DND-41 (cell line): ENCODE data around the gene MEPCE.

Experiments used
- ATAC-seq: fragments of 200-7000 bp; cut with Tn5 transposase; 3 replicates; pipeline ENCODE4 v1.9.1; 2021; ENCODE audit warnings: low read depth; ENCODE audit not compliant: insufficient read depth
- DNase-seq: peaks from one replicate; pipeline ENCODE4 v3.0.0-alpha.2; 2020
- H2AFZ ChIP-seq: 2 replicates; pipeline ENCODE4 v1.6.0; 2012; ENCODE audit warnings: low read depth, low read length
- H3K27ac ChIP-seq: 2 replicates; pipeline ENCODE4 v1.5.1; 2012; ENCODE audit warnings: low read length, inconsistent platforms
- H3K27me3 ChIP-seq: fragments of 200-600 bp; sonication (generic); 2 replicates; pipeline ENCODE4 v1.6.0; 2012; ENCODE audit warnings: low read length, mild to moderate bottlenecking, inconsistent platforms; ENCODE audit not compliant: insufficient read depth, poor library complexity
- H3K36me3 ChIP-seq: 2 replicates; pipeline ENCODE4 v1.5.1; 2012; ENCODE audit warnings: low read length, inconsistent platforms; ENCODE audit not compliant: insufficient read depth
- H3K4me1 ChIP-seq: 2 replicates; pipeline ENCODE4 v1.5.1; 2012; ENCODE audit warnings: mild to moderate bottlenecking, low read length; ENCODE audit not compliant: insufficient read depth
- H3K4me2 ChIP-seq: 2 replicates; pipeline ENCODE4 v1.6.0; 2012; ENCODE audit warnings: mild to moderate bottlenecking, moderate library complexity, low read length, inconsistent platforms; ENCODE audit not compliant: insufficient read depth
- H3K4me3 ChIP-seq, 2 experiments: fragments of 200-600 bp in 1 of 2; shearing (Covaris generic) in 1 of 2; 2 replicates each; pipeline ENCODE4 v1.5.1; 2012 to 2016; ENCODE audit warnings: inconsistent platforms in 2 of 2, low read length in 2 of 2, mild to moderate bottlenecking in 2 of 2, low read depth in 1 of 2, moderate library complexity in 1 of 2
- H3K79me2 ChIP-seq: 2 replicates; pipeline ENCODE4 v1.6.0; 2012; ENCODE audit warnings: low read length, inconsistent platforms; ENCODE audit not compliant: insufficient read depth
- H3K9ac ChIP-seq: 2 replicates; pipeline ENCODE4 v1.6.0; 2012; ENCODE audit warnings: low read depth, mild to moderate bottlenecking, inconsistent platforms, low read length, moderate library complexity
- H3K9me3 ChIP-seq: 2 replicates; pipeline ENCODE4 v1.5.1; 2012; ENCODE audit warnings: low read length, moderate library complexity, mild to moderate bottlenecking, inconsistent platforms; ENCODE audit not compliant: insufficient read depth, severe bottlenecking
- H4K20me1 ChIP-seq: 2 replicates; pipeline ENCODE4 v1.6.0; 2012; ENCODE audit warnings: low read length; ENCODE audit not compliant: insufficient read depth
- EZH2 ChIP-seq: IDR thresholded peaks from 3 replicates; pipeline ENCODE4 v1.6.1; 2012; ENCODE audit warnings: borderline replicate concordance, low read depth, mild to moderate bottlenecking, moderate library complexity, low read length, inconsistent platforms; ENCODE audit not compliant: severe bottlenecking
- TF ChIP-seq, protein P1 (sequence below): IDR thresholded peaks from 2 replicates; pipeline ENCODE4 v1.5.1; 2012; ENCODE audit warnings: borderline replicate concordance, low read length, moderate library complexity, mild to moderate bottlenecking; ENCODE audit not compliant: poor library complexity, severe bottlenecking; ENCODE audit errors: extremely low read depth

The MEPCE gene

DNA sequence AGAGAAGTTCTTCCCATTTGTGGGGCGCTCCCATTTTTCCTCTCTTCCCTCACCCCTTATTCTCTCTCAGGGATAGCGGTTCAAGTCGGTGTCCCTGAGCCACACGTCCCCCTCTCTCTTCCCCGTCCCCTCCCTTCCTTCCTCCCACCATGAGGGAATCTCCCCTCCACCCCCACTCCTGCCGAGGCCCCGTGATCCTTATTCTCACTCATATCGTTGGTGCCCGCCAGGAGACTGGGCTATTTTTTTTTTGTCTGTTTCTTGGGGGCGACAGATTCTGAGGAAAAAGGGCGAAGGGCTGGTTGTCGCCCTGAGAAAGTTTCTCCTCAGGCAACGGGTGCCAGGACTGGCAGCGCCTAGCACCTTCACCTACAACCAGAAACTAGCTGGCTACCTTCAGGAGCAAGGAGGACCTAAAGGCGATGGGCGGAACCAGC lies 1.9 kb upstream of the MEPCE start:
- ATAC-seq = no peak
- peak overlapping the region in 1 of 2 experiments; percentile 71; a peak in 2 of 4 replicates for H3K4me3 ChIP-seq
- H3K27me3 ChIP-seq = no peaks in the 10 kb centered on the region
- H3K9me3 ChIP-seq = no peaks in the 10 kb centered on the region
- H3K9ac ChIP-seq = no peak overlapping the region
- peak overlapping the region; percentile 87 for H3K4me2 ChIP-seq
- H2AFZ ChIP-seq = peak overlapping the region; percentile 80
- DNase-seq = no peak
- no peak for TF ChIP-seq EZH2
- TF ChIP-seq, protein P1, sequence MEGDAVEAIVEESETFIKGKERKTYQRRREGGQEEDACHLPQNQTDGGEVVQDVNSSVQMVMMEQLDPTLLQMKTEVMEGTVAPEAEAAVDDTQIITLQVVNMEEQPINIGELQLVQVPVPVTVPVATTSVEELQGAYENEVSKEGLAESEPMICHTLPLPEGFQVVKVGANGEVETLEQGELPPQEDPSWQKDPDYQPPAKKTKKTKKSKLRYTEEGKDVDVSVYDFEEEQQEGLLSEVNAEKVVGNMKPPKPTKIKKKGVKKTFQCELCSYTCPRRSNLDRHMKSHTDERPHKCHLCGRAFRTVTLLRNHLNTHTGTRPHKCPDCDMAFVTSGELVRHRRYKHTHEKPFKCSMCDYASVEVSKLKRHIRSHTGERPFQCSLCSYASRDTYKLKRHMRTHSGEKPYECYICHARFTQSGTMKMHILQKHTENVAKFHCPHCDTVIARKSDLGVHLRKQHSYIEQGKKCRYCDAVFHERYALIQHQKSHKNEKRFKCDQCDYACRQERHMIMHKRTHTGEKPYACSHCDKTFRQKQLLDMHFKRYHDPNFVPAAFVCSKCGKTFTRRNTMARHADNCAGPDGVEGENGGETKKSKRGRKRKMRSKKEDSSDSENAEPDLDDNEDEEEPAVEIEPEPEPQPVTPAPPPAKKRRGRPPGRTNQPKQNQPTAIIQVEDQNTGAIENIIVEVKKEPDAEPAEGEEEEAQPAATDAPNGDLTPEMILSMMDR = no peak
- H3K79me2 ChIP-seq = peaks cover 31% of the 10 kb centered on the region
- H3K27ac ChIP-seq = peak overlapping the region; percentile 99
- H3K36me3 ChIP-seq = peaks cover 25% of the 10 kb centered on the region
- peaks cover 25% of the 10 kb centered on the region for H4K20me1 ChIP-seq
- peaks cover 32% of the 10 kb centered on the region for H3K4me1 ChIP-seq

DNA sequence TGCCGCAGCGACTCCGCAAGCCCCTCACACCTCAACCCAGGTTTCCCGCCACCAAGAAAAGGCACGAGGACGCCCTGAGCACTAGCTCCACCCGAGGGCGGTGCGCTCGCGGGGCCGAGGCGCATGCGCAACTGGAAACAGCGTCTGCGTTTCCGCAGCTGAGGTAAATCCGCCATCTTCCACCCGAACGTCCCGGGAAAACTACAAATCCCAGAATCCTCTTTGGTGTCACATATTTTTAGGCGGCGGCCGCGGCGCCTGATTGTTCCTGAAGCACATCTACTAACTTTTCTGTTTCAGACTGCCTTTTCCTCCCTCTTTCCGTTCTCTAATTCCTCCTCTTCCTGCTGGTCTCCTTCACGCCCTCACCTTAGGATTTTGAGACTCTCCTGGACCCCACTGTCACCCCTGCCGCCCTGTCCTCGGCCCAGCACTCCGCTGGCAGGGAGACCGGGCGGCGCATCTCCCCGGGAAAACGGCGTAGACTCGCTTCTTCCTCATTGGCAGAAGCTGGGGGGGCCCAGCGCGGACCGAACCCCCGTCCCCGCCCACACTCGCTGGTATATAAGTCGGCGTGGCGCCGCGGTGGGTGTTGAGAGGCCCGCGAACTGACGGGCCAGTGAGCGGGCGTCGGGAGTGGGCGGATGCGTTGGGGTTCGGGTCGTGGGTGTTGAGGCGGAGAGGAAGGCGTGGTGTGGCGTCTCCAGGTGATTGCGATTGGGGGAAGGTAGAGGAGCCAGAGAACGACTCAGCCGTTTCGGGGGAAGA lies 1.2 kb upstream of the MEPCE start, which contains the start of gene ZCWPW1:
ZCWPW1 (minus strand) TSS at position 505 of the 768 bp plus-strand sequence. CDS start 8,054 bp downstream, outside the sequence.
- Histone ChIP-seq H3K4me1 (peaks cover 38% of the 10 kb centered on the region), H3K9me3 (no peaks in the 10 kb centered on the region), H3K9ac (peak within 1 kb of the TSS; percentile 98), H3K4me2 (peak within 1 kb of the TSS; percentile 87), H3K4me3 (peak within 1 kb of the TSS; percentile 66 to 71; a peak in 3 of 4 replicates), H3K27ac (peak within 1 kb of the TSS; percentile 100), H2AFZ (peak within 1 kb of the TSS; percentile 80), H4K20me1 (peaks cover 31% of the 10 kb centered on the region), H3K36me3 (peaks cover 31% of the 10 kb centered on the region), H3K79me2 (peaks cover 37% of the 10 kb centered on the region), H3K27me3 (no peaks in the 10 kb centered on the region)
- DNase-seq = peak; percentile 96
- ATAC-seq = peak; percentile 62
- no peak for TF ChIP-seq EZH2
- TF ChIP-seq, protein P1 = peak; percentile 24

DNA sequence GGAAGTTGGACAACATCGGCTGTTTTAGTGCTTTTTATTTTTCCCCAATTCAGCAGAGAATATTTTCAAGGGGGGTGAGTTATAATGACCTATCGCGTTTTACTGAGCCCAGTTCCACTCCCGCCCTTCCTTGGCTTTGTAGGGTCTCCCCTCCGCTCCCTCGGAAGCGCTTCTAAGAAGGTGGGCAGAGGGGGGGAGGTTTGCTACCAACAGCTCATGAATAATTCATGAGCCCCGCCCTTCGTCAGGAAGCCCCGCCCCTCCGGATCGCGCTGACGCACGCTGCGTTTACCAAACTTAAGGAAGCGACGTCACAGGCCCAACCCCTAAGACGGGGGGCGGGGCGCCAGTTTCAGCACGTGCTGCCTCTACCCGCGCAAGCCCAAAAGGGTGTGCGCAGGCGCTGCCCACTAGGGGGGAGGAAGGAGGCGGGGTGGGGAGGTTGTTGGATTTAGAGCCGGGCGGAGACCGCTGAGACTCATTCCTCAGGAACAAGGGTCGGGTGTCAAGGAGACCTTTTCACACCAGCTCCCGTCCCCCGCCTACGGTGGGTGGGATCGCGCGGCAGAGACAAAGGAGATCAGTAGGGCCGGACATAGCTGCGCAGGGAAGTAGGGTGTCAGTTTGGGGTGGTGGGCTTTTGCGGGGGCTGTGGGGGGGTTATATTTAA lies 529 bp upstream of the MEPCE start:
- H3K27me3 ChIP-seq = no peaks in the 10 kb centered on the region
- H3K9ac ChIP-seq = peak overlapping the region; percentile 98
- H3K79me2 ChIP-seq = peaks cover 45% of the 10 kb centered on the region
- peak; percentile 62 for ATAC-seq
- H3K27ac ChIP-seq = peak overlapping the region; percentile 100
- peak overlapping the region; percentile 66 to 71; a peak in 3 of 4 replicates for H3K4me3 ChIP-seq
- peak; percentile 100 for DNase-seq
- H3K36me3 ChIP-seq = peaks cover 38% of the 10 kb centered on the region
- TF ChIP-seq, protein P1 = peak; percentile 28
- no peak for TF ChIP-seq EZH2
- H3K9me3 ChIP-seq = no peaks in the 10 kb centered on the region
- peak overlapping the region; percentile 87 for H3K4me2 ChIP-seq
- H4K20me1 ChIP-seq = peaks cover 38% of the 10 kb centered on the region
- peaks cover 45% of the 10 kb centered on the region for H3K4me1 ChIP-seq
- H2AFZ ChIP-seq = peak overlapping the region; percentile 80
